SU-DHL-6 (cell line): ENCODE measurements around the gene NADK.

Source experiments
- H2AFZ ChIP-seq: fragments of 200-600 bp; sonication (generic); 2 replicates; pipeline ENCODE4 v1.6.1; 2014; ENCODE audit warnings: low read depth, mild to moderate bottlenecking, moderate library complexity, mixed read lengths, antibody characterized with exemption, low read length; ENCODE audit not compliant: severe bottlenecking
- H3F3A ChIP-seq: fragments of 200-600 bp; shearing (Covaris generic); 2 replicates; pipeline ENCODE4 v1.6.0; 2016; ENCODE audit warnings: antibody characterized with exemption, mild to moderate bottlenecking; ENCODE audit not compliant: insufficient read depth
- H3K27ac ChIP-seq: fragments of 200-600 bp; sonication (generic); 2 replicates; pipeline ENCODE4 v1.5.1; 2016; ENCODE audit warnings: low read depth, mild to moderate bottlenecking, low read length, moderate library complexity, mixed read lengths
- H3K27me3 ChIP-seq: fragments of 200-600 bp; sonication (generic), shearing (Covaris generic); 2 replicates; pipeline ENCODE4 v1.6.0; 2014; ENCODE audit warnings: mild to moderate bottlenecking, low read length
- H3K36me3 ChIP-seq: fragments of 200-600 bp; sonication (generic); 2 replicates; pipeline ENCODE4 v1.6.1; 2014; ENCODE audit warnings: mild to moderate bottlenecking, low read length, mixed read lengths
- H3K4me2 ChIP-seq: fragments of 300-600, 200-600 bp; shearing (Covaris generic), sonication (generic); 2 replicates; pipeline ENCODE4 v1.6.0; 2014; ENCODE audit warnings: low read length, low read depth, mild to moderate bottlenecking; ENCODE audit not compliant: poor library complexity, severe bottlenecking
- H3K4me3 ChIP-seq: fragments of 200-600 bp; sonication (generic); 2 replicates; pipeline ENCODE4 v1.5.1; 2014; ENCODE audit warnings: antibody characterized with exemption, low read length, mild to moderate bottlenecking, mixed read lengths; ENCODE audit not compliant: insufficient read depth, poor library complexity, severe bottlenecking
- H3K79me2 ChIP-seq: fragments of 200-600 bp; sonication (generic); 2 replicates; pipeline ENCODE4 v1.6.1; 2014; ENCODE audit warnings: mild to moderate bottlenecking, low read length, moderate library complexity; ENCODE audit not compliant: insufficient read depth
- H3K9ac ChIP-seq: fragments of 200-600 bp; sonication (generic); 2 replicates; pipeline ENCODE4 v1.7.0; 2014; ENCODE audit warnings: mild to moderate bottlenecking, low read length
- H3K9me2 ChIP-seq: fragments of 200-600 bp; sonication (generic); replicated peaks from 2 replicates; pipeline ENCODE4 v1.6.1; 2014; ENCODE audit warnings: low read length; ENCODE audit not compliant: insufficient read depth
- H3K9me3 ChIP-seq: fragments of 200-600 bp; sonication (generic); 2 replicates; pipeline ENCODE4 v1.6.1; 2014; ENCODE audit warnings: low read length, mixed read lengths; ENCODE audit not compliant: insufficient read depth
- H4K20me1 ChIP-seq: fragments of 200-600 bp; sonication (generic); 2 replicates; pipeline ENCODE4 v1.6.1; 2014; ENCODE audit warnings: low read depth, mild to moderate bottlenecking, antibody characterized with exemption, low read length, moderate library complexity, mixed read lengths
- EZH2phosphoT487 ChIP-seq: fragments of 200-600 bp; sonication (generic), shearing (Covaris generic); conservative IDR thresholded peaks from 2 replicates; pipeline ENCODE4 v1.6.1; 2018; ENCODE audit warnings: mild to moderate bottlenecking, antibody characterized with exemption, low read length, moderate library complexity, mixed read lengths
- TF ChIP-seq, protein P1 (sequence below): fragments of 200-600 bp; sonication (generic); IDR thresholded peaks from one replicate; pipeline ENCODE4 v1.5.1; 2017; ENCODE audit warnings: antibody characterized with exemption, mild to moderate bottlenecking, low read length, moderate library complexity; ENCODE audit not compliant: insufficient read depth, poor library complexity, severe bottlenecking

NADK gene

DNA sequence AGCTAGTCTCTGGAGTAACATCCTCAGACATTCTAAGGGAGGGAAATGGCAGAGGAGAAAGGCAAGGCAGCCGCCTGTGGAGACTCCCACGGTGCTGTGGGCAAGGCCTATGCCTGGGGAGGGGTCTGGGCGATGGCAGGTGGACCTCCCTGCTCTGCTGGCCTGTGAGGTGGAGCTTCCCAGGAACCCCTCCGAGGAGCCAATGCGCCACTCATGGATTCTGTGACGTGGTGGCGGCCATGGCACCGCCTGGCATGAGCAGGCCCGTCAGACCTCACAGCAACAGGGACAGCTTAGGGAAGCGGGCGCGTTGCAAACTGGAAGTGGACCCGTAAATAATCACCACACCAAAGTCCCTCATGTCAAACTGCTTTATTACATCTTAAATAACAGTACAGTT is 6.7 kb upstream of the NADK start:
- Histone ChIP-seq H3K4me2 (no peak overlapping the region), H3F3A (peaks cover 54% of the 10 kb centered on the region), H3K27ac (no peak overlapping the region), H3K36me3 (peaks cover 17% of the 10 kb centered on the region), H3K9me3 (no peaks in the 10 kb centered on the region), H3K27me3 (no peaks in the 10 kb centered on the region), H2AFZ (no peak overlapping the region), H3K9me2 (no peaks in the 10 kb centered on the region), H3K4me3 (no peak overlapping the region), H3K79me2 (no peaks in the 10 kb centered on the region), H3K9ac (no peak overlapping the region), H4K20me1 (no peaks in the 10 kb centered on the region)
- no peak for TF ChIP-seq EZH2phosphoT487
- TF ChIP-seq, protein P1, sequence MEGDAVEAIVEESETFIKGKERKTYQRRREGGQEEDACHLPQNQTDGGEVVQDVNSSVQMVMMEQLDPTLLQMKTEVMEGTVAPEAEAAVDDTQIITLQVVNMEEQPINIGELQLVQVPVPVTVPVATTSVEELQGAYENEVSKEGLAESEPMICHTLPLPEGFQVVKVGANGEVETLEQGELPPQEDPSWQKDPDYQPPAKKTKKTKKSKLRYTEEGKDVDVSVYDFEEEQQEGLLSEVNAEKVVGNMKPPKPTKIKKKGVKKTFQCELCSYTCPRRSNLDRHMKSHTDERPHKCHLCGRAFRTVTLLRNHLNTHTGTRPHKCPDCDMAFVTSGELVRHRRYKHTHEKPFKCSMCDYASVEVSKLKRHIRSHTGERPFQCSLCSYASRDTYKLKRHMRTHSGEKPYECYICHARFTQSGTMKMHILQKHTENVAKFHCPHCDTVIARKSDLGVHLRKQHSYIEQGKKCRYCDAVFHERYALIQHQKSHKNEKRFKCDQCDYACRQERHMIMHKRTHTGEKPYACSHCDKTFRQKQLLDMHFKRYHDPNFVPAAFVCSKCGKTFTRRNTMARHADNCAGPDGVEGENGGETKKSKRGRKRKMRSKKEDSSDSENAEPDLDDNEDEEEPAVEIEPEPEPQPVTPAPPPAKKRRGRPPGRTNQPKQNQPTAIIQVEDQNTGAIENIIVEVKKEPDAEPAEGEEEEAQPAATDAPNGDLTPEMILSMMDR, result no peak

DNA sequence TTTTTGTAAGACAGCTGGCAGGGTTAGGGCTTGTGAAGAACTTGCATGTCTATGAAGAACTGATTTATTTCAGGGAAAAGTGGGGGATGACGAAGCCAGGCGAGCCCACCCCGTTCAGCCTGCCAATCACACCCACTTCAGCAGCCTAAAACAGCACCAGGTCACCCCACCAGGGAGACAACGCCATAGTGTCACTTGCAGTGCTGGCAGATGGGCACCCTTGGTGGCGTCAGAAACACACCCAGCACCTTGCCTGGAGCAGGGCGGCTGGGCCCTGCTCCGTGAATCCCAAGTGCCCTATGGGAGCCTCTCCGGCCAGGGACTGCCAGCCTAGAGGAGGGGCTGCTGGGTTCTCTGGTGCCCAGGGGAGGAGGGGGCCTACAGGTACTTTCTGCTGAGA is 5.0 kb upstream of the NADK start:
- H3K4me3 ChIP-seq, result no peak overlapping the region
- peaks cover 63% of the 10 kb centered on the region for H3F3A ChIP-seq
- peaks cover 17% of the 10 kb centered on the region for H3K36me3 ChIP-seq
- TF ChIP-seq, protein P1, result no peak
- TF ChIP-seq EZH2phosphoT487, result no peak
- no peaks in the 10 kb centered on the region for H4K20me1 ChIP-seq
- H3K27ac ChIP-seq, result peak overlapping the region; percentile 100
- H3K79me2 ChIP-seq, result no peaks in the 10 kb centered on the region
- no peaks in the 10 kb centered on the region for H3K27me3 ChIP-seq
- peak overlapping the region; percentile 97 for H3K4me2 ChIP-seq
- no peaks in the 10 kb centered on the region for H3K9me3 ChIP-seq
- no peaks in the 10 kb centered on the region for H3K9me2 ChIP-seq
- peak overlapping the region; percentile 95 for H3K9ac ChIP-seq
- no peak overlapping the region for H2AFZ ChIP-seq

DNA sequence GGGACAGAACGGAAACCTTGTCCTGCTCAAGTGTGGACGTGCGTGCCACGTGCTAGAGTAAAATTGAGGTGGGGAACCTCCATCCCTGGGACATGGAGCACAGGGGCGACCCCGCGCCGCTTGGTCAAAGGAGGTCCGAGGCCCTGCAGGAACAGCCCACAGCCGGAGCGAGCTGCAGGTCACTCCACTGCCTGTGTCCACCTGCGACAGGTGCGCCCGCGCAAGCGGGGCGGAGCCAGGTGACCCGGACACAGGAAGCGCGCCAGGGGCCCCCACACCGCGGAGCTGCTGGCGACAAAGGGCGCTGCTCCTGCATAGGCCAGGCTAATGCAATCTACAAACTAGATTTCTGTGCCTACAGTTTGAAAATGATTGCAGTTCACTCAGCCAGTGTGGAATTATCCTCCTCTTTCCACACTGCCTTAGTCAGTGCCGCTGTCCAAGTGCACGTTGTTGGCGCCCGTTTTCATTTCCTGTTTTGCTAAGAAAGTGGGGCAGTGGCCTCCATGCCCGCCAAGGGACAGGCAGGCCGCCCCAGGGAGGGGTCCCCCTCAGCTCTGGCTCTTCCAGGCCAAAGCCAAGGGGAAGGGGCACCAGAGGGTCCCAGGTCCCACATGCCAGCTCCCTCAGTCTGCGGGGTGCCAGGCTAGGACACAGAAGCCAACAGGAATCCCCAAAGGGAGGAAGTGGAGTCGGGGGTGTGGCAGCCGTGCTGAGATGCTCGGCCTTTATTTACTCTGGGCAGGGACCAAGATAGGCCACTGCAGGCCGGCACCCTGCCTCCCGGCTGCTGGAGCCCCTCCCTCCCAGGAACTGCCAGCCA is 4.3 kb upstream of the NADK start:
- no peaks in the 10 kb centered on the region for H3K9me3 ChIP-seq
- H3K27ac ChIP-seq, result peak overlapping the region; percentile 100
- H3K36me3 ChIP-seq, result peaks cover 17% of the 10 kb centered on the region
- H3K9me2 ChIP-seq, result no peaks in the 10 kb centered on the region
- H3K4me2 ChIP-seq, result peak overlapping the region; percentile 97
- peak overlapping the region; percentile 95 for H3K9ac ChIP-seq
- peaks cover 63% of the 10 kb centered on the region for H3F3A ChIP-seq
- H3K27me3 ChIP-seq, result no peaks in the 10 kb centered on the region
- H2AFZ ChIP-seq, result peak overlapping the region; percentile 32
- TF ChIP-seq, protein P1, result no peak
- no peak for TF ChIP-seq EZH2phosphoT487
- peaks cover 6% of the 10 kb centered on the region for H3K79me2 ChIP-seq
- H4K20me1 ChIP-seq, result no peaks in the 10 kb centered on the region
- peak overlapping the region; percentile 31 for H3K4me3 ChIP-seq
